Glutamatergic neuron (in vitro differentiated cells): ENCODE measurements around the gene SUCLG2. TPM values are rescaled to one million over a fixed set of nuclear protein-coding genes. Genes with fewer than 3 reads are reported as not detected.

Experiments
- DNase-seq: peaks from one replicate; pipeline ENCODE4 v3.0.0; 2022
- H3K27ac Mint-ChIP-seq: one replicate; pipeline ENCODE4 v1.8.0; 2020; ENCODE audit warnings: mild to moderate bottlenecking, mixed read lengths, inconsistent platforms; ENCODE audit not compliant: unreplicated experiment
- H3K27me3 Mint-ChIP-seq: one replicate; pipeline ENCODE4 v1.8.0; 2020; ENCODE audit warnings: mild to moderate bottlenecking, moderate library complexity, mixed read lengths, inconsistent platforms; ENCODE audit not compliant: unreplicated experiment
- H3K36me3 Mint-ChIP-seq: one replicate; pipeline ENCODE4 v1.8.0; 2020; ENCODE audit warnings: mild to moderate bottlenecking, mixed read lengths, inconsistent platforms; ENCODE audit not compliant: unreplicated experiment
- H3K4me1 Mint-ChIP-seq: one replicate; pipeline ENCODE4 v1.8.0; 2020; ENCODE audit warnings: mild to moderate bottlenecking, low read depth, mixed read lengths, inconsistent platforms; ENCODE audit not compliant: unreplicated experiment
- H3K4me3 Mint-ChIP-seq: one replicate; pipeline ENCODE4 v1.8.0; 2020; ENCODE audit warnings: mild to moderate bottlenecking, mixed read lengths, inconsistent platforms; ENCODE audit not compliant: unreplicated experiment
- H3K9me3 Mint-ChIP-seq: one replicate; pipeline ENCODE4 v1.8.0; 2020; ENCODE audit warnings: mild to moderate bottlenecking, moderate library complexity, mixed read lengths, inconsistent platforms; ENCODE audit not compliant: unreplicated experiment
- total RNA-seq: library from RNA; stranded (reverse); fragmentation: NEBNext Ultra II Directional; extraction: Animal tissue kit (Norgen Biotek cat#: 25700); gene quantifications from one replicate; pipeline ENCODE4 v1.2.1, GENCODE V29; 2021; ENCODE audit not compliant: unreplicated experiment
- TF ChIP-seq, protein P1 (sequence below): fragments of 200-600 bp; sonication (generic); IDR thresholded peaks from one replicate; pipeline ENCODE4 v1.5.0; 2021; ENCODE audit not compliant: partially characterized antibody, unreplicated experiment

Gene SUCLG2
- total RNA-seq, 1 donor from 2014 or later: 4.3 TPM

DNA sequence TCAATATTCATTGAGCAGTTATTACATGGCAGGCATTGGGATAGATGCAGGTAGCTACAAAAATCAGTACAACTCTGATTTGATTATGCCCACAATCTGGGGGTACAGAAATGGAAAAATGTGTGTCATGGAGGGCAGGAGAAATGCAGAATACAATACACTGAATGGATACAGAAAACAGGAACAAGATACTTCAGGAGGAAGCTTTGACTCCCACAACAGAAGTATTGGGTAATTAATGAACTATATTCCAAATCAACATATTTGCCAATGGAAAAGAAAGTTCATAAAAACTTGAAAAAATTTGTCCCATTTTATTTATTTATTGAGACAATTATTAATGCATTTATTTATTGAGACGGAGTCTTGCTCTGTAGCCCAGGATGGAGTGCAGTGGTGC, 207.0 kb downstream of the SUCLG2 start:
- Mint-ChIP-seq H3K27me3 (no peaks in the 10 kb centered on the region), H3K9me3 (no peaks in the 10 kb centered on the region), H3K4me1 (no peaks in the 10 kb centered on the region), H3K36me3 (no peaks in the 10 kb centered on the region), H3K27ac (no peak overlapping the region), H3K4me3 (no peak overlapping the region)
- DNase-seq: no peak
- TF ChIP-seq, protein P1, sequence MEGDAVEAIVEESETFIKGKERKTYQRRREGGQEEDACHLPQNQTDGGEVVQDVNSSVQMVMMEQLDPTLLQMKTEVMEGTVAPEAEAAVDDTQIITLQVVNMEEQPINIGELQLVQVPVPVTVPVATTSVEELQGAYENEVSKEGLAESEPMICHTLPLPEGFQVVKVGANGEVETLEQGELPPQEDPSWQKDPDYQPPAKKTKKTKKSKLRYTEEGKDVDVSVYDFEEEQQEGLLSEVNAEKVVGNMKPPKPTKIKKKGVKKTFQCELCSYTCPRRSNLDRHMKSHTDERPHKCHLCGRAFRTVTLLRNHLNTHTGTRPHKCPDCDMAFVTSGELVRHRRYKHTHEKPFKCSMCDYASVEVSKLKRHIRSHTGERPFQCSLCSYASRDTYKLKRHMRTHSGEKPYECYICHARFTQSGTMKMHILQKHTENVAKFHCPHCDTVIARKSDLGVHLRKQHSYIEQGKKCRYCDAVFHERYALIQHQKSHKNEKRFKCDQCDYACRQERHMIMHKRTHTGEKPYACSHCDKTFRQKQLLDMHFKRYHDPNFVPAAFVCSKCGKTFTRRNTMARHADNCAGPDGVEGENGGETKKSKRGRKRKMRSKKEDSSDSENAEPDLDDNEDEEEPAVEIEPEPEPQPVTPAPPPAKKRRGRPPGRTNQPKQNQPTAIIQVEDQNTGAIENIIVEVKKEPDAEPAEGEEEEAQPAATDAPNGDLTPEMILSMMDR: no peak

DNA sequence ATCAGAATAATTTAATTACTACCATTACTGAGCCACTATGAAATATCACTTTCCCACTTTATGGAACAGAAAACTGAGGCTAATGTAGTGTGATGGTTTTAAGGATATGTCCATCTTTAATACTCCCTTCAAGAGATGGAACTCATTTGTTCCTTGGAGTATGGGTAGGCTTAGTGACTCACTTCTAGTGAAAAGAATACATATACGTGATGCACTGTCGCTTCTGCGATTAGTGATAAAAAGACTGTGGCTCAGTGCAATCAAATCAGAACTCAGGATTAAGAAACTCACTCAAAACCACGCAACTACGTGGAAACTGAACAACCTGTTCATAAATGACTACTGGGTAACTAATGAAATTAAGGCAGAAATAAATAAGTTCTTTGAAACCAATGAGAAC, 216.6 kb downstream of the SUCLG2 start:
- Mint-ChIP-seq H3K9me3 (peaks cover 1% of the 10 kb centered on the region), H3K4me1 (no peaks in the 10 kb centered on the region), H3K27me3 (no peaks in the 10 kb centered on the region), H3K4me3 (no peak overlapping the region), H3K36me3 (no peaks in the 10 kb centered on the region), H3K27ac (no peak overlapping the region)
- DNase-seq: no peak
- TF ChIP-seq, protein P1: no peak

DNA sequence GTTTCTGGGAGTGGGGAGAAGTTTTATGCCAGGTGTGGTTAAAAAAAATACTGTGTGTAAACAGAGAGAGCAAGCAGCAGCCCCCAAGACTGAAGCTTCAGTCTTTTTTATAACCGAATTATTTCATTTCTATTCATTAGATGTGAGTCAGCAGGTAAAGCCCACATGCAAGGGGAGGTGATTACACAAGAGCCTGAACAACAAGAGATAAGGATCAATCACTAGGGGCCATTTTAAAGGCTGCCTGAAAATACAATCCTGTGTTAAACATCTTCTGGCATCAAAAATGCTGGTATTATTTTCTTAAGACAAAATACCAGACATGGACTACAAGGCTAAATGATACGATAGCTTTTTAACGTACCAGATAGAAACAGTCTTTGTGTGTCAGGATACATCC, 217.3 kb downstream of the SUCLG2 start:
- Mint-ChIP-seq H3K4me3 (no peak overlapping the region), H3K36me3 (no peaks in the 10 kb centered on the region), H3K27ac (no peak overlapping the region), H3K27me3 (no peaks in the 10 kb centered on the region), H3K4me1 (no peaks in the 10 kb centered on the region), H3K9me3 (peaks cover 1% of the 10 kb centered on the region)
- DNase-seq: no peak
- TF ChIP-seq, protein P1: no peak

GRCh38 chr3:67433109-67433508, 221.3 kb downstream of the SUCLG2 start:
- Mint-ChIP-seq H3K9me3 (peaks cover 1% of the 10 kb centered on the region), H3K27ac (no peak overlapping the region), H3K27me3 (no peaks in the 10 kb centered on the region), H3K4me1 (no peaks in the 10 kb centered on the region), H3K4me3 (no peak overlapping the region), H3K36me3 (no peaks in the 10 kb centered on the region)
- TF ChIP-seq, protein P1: no peak
- DNase-seq: no peak

DNA sequence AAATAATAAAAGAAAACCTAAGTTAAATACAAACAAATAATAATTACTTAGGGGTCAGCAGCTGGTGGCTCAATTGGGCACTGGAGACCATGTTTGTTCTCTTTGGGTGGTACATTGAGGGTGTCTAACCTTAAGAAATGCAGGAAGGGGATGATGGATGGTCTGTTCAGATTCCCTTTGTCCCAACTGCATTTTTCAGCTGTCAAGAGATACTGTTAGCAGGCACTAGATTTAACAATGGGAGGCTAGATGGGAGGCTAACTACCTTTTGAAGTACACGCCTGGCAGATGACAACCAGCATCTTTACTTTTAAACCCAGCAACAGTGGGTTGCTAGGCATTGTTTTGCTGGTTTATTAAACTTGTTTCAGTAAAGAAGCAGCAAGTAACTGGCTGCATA, 222.5 kb downstream of the SUCLG2 start:
- H3K27me3 Mint-ChIP-seq: no peaks in the 10 kb centered on the region
- no peaks in the 10 kb centered on the region for H3K4me1 Mint-ChIP-seq
- no peaks in the 10 kb centered on the region for H3K36me3 Mint-ChIP-seq
- peaks cover 1% of the 10 kb centered on the region for H3K9me3 Mint-ChIP-seq
- TF ChIP-seq, protein P1: no peak
- DNase-seq: no peak
- H3K27ac Mint-ChIP-seq: no peak overlapping the region
- no peak overlapping the region for H3K4me3 Mint-ChIP-seq
